Daoy (cell line): ENCODE measurements around the gene RXFP4. TPM values are rescaled to one million over a fixed set of nuclear protein-coding genes. Genes with fewer than 3 reads are reported as not detected.
"Not testable (repeated sequence)": the region's sequence is repeated elsewhere in the genome, so short reads cannot be mapped to it uniquely, and the experiment has no call there.

ENCODE experiments used
- DNase-seq: peaks from one replicate; pipeline ENCODE4 v3.0.0-alpha.2; 2015; ENCODE audit warnings: low read depth
- total RNA-seq: library from RNA; depleted of rRNA; stranded (reverse); fragments of >200 nt; shearing (Covaris generic); gene quantifications from 2 replicates; pipeline ENCODE4 v1.2.3, GENCODE V29; 2014; rRNA removed

RXFP4 gene, protein sequence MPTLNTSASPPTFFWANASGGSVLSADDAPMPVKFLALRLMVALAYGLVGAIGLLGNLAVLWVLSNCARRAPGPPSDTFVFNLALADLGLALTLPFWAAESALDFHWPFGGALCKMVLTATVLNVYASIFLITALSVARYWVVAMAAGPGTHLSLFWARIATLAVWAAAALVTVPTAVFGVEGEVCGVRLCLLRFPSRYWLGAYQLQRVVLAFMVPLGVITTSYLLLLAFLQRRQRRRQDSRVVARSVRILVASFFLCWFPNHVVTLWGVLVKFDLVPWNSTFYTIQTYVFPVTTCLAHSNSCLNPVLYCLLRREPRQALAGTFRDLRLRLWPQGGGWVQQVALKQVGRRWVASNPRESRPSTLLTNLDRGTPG
- total RNA-seq: not detected in 2 replicates

GRCh38 chr1:155940993-155941844 is at the start of gene RXFP4:
RXFP4 (plus strand) TSS chr1:155941638; CDS start chr1:155941710, 72 bp downstream.
- DNase-seq: peak; percentile 56

DNA sequence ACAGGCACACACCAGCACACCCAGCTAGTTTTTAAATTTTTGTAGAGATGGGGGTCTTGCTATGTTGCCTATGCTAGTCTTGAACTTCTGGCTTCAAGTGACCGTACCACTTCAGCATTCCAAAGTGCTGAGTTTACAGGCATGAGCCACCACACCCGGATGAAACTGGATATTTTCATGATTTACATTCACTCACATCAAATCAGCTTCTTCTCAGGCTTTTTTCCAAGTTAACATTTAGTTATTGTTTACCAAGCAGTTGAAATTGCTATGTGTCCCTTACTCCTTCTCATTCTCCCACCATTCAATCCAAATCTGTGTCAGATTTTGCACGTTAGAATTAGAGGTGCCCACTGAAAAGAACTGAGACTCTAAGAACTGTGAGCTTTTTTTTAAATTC is 48.6 kb upstream of the RXFP4 start:
- DNase-seq: peak; percentile 80

DNA sequence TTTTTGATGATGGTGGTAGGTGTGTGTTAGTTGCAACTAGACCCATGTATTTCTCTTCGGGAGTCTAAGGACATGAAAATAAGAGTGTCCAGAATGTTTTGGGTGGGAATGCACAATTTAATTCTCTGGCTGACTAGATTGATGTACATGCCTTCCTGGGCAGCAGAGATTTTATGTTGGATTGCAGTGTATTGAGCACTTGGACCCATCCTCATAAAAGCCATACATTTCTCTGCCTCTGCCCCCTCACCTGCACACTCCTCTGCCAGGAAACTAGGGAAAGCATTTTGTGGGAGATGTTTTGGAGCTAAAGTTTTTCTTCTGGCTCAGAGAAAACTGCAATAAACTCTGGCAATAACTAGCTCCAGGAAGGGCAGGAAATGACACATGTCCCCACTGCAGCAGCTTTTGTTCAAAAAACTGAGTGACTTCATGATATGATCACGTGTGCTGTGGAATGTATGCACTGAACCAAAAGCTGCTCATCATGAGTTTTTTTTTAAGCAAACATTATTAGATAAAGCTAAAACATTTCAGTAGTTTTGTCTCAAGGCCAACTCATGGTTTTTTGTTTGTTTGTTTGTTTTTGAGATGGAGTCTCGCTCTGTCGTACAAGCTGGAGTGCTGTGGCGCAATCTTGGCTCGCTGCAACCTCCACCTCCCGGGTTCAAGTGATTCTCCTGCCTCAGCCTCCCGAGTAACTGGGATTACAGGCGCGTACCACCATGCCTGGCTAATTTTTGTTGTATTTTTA is 47.9 kb upstream of the RXFP4 start:
- peak; percentile 85 for DNase-seq

GRCh38 chr1:155895617-155896016 is 45.8 kb upstream of the RXFP4 start:
- not testable (repeated sequence) for DNase-seq

DNA sequence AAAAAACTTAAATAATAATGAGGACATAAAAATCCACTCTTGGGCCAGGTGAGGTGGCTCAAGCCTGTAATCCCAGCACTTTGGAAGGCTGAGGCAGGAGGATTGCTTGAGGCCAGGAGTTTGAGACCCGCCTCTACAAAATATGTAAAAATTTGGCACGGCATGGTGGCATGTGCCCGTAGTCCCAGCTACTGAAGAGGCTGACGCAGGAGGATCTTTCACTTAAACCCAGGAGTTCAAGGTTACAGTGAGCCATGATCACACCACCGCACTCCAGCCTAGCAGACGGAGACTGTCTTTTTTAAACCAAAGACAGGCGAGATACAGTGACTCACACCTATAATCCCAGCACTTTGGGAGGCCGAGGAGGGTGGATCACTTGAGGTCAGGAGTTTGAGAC is 45.0 kb upstream of the RXFP4 start:
- DNase-seq: not testable (repeated sequence)

GRCh38 chr1:155897746-155898145 is 43.7 kb upstream of the RXFP4 start:
- no peak for DNase-seq

- DNase-seq: no peak
Measured at GRCh38 chr1:155898888-155899287, 42.5 kb upstream of the RXFP4 start.

GRCh38 chr1:155899683-155900082 is 41.8 kb upstream of the RXFP4 start:
- no peak for DNase-seq

DNA sequence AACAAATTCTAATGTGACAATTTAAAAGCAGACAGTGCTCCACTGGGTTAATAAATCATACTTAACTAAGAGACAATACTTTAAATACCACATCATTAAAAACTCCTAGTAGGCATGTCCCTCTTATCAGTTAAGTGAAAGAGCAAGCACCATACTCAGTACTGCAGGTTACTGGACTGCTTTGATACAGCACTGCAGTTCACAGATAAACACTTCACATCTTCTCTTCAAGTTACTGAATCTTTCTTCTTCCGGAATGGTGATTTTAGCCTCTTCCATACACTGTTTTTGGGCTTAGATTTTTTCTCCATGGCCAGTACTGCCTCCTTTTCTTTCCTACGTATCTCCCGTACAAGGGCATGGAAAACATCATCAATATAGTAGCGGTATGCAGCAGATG is 41.3 kb upstream of the RXFP4 start:
- no peak for DNase-seq

DNA sequence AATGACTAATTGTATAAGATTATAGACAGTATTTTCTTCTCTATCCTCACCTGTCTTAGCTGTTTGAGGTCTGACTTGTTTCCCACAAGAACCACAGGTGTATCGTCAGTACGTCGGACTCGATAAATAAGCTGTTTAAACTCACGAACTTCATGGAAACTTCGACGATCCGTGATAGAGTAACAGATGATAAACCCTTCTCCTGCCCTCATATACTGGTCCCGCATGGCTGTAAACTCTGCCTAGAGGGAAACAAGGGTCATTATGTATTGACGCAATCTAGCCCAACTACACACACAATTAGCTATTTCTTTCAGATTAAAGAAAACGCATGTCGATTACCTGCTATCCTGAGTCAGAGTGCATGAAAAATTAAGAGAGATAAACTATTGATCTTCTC is 37.2 kb upstream of the RXFP4 start:
- DNase-seq: no peak

DNA sequence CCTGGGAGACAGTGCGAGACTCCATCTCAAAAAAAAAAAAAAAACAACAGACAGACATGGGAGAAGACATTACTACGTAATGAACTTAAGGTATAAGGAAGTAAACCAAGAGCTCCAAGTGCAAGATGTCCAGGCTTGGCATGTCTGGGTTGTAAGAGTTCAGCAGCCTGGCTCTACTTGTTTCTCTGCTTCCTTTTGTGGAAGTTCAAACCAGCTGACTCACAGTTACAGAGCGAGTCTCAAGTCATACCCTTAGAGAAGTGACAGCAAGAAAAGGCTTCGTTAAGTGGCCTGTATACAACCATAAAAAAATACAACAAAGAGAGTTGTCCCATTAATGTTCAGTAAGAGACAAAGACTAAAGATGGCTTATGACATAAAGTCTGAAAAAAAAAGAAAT is 31.5 kb upstream of the RXFP4 start:
- DNase-seq: no peak

- DNase-seq: peak; percentile 41
Measured at GRCh38 chr1:155910621-155911121, 30.8 kb upstream of the RXFP4 start.

DNA sequence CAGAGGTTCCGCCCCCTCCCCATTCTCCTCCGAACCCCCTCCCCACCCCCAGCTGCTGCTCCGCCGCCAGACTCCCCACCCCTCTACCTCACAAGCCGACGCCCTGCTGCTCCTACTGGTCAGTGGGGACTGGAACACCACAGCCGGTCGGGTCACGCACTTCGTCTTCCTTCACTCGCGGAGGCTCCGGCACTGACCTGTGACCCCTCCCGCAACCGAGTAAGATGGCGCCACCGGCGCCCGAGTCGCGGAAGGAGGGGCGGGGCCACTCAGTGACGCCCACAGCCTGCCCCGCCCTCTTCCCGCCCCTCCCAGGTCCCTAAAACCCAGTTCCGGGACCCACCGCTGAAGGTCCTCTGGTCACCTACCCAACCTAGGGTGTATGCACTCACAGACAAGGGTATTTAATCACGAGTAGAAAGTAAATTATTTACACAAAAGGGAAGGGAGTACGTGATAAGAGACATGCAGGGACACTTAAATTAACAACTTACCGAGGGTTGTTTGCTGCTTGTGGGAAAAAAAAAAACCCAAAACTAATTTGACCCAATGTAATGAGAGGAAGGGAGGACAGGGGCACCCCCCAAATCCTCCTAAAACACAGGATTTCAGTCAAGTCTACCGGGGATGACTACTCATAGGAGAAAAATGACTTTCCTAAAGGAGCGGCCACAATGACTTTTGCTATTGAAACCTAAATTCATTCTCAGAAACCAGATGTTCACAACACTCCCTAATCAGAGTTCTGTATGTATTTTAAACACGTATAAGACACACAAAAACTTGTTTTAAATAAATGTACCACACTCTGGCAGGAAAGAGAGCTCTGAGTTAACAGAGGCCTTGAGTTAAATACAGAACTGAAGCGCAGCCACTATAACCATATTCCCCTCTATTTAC is 30.0 kb upstream of the RXFP4 start, which contains the start of gene RIT1:
RIT1 (minus strand) TSS at position 194 of the 900 bp plus-strand sequence. CDS start 588 bp downstream, outside the sequence.
- peak; percentile 86 for DNase-seq

DNA sequence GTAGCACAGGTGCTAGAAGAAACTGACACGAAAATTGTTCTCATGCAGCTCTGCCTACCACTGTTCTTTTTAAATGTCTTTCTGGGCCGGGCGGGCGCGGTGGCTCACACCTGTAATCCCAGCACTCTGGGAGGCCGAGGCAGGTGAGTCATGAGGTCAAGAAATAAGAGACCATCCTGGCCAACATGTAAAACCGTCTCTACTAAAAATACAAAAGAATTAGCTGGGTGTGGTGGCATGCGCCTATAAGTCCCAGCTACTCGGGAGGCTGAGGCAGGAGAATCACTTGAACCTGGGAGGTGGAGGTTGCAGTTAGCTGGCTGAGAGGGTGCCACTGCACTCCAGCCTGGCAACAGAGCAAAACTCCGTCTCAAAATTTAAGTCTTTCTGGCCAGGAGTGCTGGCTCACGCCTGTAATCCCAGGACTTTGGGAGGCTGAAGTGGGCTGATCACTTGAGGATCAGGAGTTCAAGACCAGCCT is 29.3 kb upstream of the RXFP4 start:
- DNase-seq: peak; percentile 16

- no peak for DNase-seq
Measured at GRCh38 chr1:155913969-155914757, 27.3 kb upstream of the RXFP4 start.

DNA sequence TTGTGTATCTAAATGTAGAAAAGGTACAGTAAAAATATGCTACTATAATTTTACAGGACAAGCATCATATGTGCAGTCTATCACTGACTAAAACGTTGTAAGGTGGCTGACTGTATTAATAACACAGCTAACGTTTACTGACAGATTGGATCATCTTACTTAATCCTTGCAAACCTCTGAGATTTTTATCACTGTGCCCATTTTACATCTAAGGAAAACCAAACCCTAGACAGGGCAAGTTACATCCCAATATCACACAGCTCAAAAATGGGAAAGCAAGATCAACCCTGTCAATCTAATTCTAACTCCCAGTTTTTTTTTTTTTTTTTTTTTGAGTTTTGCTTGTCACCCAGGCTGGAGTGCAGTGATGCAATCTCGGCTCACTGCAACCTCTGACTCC is 22.8 kb upstream of the RXFP4 start:
- DNase-seq: no peak

- no peak for DNase-seq
Measured at GRCh38 chr1:155919801-155920200, 21.6 kb upstream of the RXFP4 start.

DNA sequence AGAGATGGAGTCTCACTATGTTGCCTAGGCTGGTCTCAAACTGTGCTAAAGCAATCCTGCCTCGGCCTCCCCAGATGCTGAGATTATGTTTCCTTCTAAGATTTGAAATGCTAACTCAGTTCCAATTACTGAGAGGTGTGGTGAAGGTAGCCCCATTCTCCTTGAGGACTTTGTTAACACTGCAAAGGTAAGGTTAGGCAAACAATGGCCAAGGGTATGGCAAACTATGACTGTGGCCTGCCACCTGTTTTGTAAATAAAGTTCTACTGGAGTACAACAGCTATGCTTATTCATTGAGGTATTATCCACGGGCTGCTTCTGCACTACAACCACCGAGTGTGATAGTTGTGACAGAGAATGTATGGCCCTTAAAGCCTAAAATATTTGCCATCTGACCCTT is 20.7 kb upstream of the RXFP4 start:
- DNase-seq: no peak

DNA sequence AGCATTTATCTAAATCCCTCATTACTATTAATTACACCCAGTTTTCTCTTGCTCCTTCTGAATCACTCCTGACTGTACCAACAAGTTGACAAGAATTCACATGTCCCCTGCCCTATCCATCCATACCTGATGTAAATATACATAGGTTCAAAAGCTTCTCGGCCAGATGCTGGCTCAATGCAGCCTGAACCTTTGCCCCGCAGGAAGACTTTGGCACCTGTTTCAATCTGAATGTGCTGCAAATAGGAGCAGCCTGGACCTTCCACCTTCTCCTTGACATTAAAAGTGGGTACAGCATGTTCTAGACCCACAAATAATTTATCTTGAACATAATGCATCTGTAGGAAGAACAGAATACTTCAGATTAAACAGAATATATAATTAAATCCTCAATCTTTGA is 15.9 kb upstream of the RXFP4 start:
- no peak for DNase-seq

DNA sequence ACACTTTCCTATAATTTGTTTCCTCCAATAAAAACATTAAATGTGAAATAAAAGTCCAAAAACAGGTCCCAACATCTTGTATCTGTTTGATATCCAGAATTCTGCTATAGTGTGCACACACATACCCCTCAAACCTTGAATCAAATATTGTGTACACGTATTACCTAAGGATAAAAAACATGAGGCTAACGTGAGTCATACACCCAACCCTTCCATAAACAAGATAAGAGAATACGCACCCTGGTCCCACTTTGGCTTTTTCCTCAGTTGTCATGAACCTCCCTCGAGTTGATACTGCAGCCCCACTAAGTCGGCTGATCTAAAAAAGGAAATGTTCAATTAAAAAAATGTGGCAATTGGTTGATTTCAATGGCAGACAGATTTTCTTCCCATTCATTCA is 12.4 kb upstream of the RXFP4 start:
- no peak for DNase-seq
